Stimulated activated CD8-positive, alpha-beta memory T cell treated with anti-CD3 and anti-CD28 coated beads, Interleukin-15, amount 100 ng/mL, for 4 hours (primary cell): ENCODE results near the gene LRBA.
"Not testable (repeated sequence)": the region's sequence is repeated elsewhere in the genome, so short reads cannot be mapped to it uniquely, and the experiment has no call there.

Source experiments
- DNase-seq, 2 donors: peaks; one replicate each; pipeline ENCODE4 v3.0.0-alpha.2; 2020; ENCODE audit warnings: low read depth in 2 of 2

LRBA gene

DNA sequence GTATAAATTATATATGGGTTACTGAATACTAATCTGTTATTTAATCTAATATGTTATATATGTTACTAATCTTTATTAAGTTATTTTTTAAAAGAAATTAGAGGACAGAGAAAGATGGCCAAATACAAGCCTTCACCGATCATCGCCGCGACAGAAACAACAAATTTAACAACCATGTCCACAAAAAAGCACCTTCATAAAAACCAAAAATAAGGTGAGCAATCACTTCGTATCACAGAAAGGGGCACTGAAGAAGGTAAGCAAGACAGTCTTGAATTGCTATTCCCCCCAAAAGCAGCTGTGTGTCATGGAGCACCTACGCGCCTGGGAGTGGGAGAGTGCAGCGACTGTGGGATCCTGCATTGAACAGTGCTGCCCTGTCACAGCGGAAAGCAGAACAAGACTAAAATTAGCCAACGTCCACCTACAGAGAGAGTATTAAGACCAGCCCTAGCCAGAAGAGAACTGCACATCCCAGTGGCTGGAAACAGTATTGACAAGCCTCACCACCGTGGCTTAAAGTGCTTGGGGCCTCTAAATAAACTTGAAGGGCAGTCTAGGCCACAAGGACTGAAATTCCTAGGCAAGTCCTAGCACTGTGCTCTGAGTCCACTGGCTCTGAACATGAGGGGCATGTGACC, 38.5 kb downstream of the LRBA start:
- no peak for DNase-seq

DNA sequence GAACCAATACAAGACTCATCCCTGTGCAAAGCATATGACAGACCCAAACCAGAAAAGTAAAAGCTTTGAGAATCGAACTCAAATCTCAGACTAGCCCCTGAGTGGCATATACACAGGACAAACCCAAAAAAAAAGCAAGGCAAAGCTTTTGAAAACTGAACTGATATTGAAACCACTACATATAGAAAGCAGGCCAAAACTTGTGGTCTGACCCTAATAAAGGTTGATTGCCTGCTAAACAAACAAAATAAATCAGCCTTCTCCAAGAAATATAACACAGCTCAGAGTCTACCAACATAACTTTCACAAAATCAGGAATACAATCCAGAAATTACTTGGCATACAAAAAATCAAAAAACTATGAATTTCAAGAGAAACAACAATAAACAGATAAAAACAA, 40.3 kb downstream of the LRBA start:
- DNase-seq = no peak

DNA sequence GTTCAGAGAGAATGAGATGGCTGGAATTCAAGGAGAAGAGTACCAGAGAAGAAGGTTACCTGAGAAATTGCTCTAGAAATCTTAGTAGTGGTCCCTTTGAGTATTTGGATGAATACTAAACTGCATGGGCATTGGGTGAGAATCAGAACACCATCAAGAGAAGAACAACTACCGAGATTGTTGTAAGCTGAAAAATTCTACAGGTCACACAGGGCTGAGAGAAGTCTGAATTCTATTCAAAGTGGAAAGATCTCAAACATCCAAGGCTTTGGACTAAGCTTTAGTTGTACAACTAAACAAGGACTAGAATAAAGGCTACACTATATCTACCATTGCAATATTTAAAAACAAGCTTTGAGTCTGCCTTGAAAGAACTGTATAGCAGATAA, 40.8 kb downstream of the LRBA start:
- DNase-seq = no peak

DNA sequence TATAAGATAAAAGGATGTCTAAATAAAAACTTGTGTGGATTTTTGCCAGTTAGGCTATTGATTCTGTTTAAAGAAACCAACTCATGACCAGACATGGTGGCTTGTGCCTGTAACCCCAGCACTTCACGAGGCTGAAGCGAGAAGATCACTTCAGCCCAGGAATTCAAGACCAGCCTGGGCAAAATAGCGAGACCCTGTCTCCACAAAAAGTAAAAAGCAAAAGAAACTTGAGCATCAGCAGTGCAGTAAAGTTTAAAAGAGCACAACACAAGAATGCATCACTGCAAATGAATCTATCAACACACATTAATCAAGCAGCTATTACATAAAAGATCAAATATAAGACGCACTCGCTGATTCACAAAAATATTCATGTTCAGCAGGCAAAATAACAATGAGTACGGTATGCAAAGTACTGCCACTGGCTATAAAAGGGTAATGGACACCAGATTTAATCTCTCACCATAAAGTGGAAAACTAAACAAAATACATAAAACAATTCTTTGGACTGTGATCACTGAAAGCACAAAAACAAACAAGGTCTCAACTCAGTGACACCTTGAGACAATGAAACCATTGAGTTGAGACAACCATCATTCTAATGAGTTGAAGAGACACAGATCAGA, 41.3 kb downstream of the LRBA start:
- no peak for DNase-seq

DNA sequence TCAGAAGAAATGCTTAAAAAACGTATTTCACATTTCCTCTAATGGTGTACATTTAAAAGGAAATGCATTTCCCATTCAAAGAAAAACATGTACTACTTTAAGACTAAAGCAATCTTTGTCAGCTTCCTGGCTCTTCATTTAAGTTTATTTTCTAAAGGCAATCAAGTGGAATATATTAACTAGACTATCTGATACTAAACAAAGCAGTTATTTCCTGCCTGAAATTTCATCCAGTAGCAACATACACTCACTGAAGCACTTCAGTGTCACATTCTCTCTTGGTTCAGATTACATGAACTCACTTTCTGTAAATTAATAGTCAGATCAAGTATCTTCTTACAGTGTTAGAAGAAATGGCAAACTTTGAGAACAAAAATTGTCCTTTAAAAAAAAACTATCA, 42.5 kb downstream of the LRBA start:
- DNase-seq = no peak

DNA sequence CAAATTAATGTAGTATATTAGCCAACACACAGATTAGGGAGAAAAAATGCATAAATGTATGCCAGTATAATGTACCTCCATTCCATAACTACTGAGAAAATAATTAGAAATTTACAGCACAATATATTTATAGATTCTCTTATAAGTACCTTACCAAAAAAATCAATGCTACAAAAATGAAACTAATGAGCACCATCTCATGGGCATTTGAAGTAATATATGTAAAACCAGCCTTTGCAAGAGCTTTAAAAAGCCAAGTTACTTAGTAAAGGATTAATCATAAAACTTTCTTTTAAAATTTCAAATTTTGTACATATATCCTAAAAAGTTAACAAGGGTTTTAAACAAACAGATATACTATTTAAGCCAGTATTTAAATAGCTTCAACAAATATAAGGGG, 43.2 kb downstream of the LRBA start:
- DNase-seq = no peak

DNA sequence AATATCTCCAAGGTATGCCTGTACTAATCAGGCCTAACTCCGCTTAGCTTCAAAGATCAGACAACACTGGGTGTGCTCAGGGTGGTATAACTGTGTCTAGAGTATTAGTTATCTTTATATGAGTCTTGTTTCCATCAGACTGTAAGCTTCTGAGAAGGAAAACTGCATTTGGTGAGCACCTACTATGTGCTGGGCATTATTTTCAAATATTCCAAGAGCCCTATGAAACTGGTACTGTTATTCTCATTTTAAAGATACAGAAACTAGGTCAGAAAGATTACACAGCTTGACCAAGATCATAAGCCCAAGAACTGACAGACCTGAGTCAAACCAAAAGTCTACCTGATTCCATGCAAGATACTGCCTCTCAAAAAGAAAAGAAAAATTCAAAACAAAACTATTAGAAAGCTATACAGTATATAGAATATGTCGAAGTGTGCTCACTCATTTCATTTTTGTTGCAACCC, 44.4 kb downstream of the LRBA start:
- no peak for DNase-seq

DNA sequence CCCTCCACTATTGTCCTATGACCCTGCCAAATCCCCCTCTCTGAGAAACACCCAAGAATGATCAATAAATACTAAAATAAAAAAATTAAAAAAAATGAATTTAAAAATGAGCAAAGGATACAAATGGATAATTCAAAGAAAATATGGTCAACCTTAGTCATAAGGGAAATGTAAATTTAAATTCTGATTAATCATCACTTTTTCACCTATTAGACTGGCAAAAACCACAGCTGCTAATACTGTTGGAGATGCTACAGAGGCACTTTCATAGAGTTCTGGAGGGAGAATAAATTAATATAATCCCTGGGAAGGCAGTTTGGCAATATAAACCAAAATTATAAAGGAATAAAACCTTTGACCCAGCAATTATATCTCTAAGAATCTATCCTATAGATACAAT, 50.3 kb downstream of the LRBA start:
- no peak for DNase-seq

DNA sequence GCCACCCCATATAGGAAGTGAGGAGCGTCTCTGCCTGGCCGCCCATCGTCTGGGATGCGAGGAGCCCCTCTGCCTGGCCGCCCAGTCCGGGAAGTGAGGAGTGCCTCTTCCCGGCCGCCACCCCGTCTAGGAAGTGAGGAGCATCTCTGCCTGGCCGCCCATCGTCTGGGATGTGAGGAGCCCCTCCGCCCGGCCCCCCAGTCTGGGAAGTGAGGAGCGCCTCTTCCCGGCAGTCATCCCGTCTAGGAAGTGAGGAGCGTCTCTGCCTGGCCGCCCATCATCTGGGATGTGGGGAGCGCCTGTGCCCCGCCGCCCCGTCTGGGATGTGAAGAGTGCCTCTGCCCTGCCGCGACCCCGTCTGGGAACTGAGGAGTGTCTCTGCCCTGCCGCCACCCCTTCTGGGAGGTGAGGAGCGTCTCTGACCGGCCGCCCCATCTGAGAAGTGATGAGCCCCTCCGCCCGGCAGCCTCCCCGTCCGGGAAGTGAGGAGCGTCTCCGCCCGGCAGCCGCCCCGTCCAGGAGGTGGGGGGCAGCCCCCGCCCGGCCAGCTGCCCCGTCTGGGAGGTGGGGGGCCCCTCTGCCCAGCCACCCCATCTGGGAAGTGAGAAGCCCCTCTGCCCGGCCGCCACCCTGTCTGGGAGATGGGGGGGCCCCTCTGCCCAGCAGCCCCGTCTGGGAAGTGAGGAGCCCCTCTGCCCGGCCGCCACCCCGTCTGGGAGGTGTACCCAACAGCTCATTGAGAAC, 51.3 kb downstream of the LRBA start:
- not testable (repeated sequence) for DNase-seq

DNA sequence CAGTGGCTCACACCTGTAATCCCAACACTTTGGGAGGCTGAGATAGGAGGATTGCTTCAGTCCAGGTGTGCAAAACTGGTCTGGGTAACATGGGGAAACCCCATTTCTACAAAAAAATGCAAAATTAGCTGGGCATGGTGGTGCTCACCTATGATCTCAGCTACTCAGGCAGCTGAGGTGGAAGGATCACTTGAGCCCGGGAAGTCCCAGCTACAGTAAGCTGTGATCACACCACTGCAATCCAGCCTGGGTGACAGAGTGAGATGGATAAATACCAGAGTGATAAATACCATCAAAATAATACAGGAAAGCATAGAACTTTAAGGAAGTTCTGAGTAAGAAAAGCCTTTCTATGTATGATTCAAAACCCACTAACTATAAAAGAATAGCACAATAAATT, 52.8 kb downstream of the LRBA start:
- no peak for DNase-seq

DNA sequence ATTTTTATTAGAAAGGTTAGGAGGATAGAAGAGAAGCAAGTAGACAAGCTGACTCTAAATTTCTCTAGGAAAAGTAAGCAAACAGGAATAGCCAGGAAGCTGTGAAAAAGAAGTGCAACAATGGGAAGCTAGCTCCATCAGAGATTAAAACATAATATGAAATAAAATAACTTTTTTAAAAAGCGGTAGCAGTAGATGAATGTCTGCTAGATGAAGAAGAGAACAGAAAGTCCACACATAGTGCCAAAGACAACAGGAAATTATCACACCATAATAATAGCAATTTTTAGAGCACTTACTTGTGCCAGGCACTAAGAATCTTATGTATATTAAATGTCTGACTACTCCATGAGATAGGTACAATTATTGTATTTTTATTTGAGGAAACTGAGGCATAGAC, 53.5 kb downstream of the LRBA start:
- DNase-seq = no peak

DNA sequence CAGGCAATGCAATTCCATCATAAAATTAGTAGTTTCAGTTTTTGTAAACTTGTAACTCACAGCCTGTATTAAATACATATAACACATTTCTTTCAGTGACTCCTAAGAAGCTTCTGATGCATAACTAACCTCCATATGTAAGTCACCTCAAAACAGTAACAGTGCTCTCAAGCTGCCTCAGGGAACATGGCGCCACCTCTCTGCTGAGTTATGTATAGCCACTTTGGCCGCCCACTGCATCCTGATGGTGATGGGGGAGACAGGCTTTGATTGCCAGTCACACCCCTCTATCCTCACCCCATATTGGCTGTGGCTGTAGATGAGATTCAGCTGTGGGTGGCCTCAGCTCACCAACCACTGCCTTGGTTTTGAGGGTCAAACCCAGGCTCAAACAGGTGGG, 54.3 kb downstream of the LRBA start:
- DNase-seq = no peak

DNA sequence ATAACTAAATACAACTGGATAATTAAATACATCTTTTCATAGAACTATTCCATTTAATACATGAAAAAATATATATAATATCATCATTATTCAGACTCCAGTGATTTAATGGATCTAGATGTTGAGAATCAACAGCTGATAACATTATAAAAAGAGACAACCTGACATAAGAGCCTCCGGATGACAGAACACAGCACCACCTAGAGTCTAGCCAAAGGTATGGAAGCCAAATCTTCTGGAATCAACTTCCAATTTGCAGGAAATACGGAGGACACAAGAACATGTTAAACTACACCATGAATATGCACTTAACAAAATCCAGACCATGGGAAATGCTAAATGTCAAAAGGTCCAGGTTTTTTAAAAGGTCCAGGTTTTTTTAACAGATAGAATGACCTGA, 55.0 kb downstream of the LRBA start:
- DNase-seq = no peak

DNA sequence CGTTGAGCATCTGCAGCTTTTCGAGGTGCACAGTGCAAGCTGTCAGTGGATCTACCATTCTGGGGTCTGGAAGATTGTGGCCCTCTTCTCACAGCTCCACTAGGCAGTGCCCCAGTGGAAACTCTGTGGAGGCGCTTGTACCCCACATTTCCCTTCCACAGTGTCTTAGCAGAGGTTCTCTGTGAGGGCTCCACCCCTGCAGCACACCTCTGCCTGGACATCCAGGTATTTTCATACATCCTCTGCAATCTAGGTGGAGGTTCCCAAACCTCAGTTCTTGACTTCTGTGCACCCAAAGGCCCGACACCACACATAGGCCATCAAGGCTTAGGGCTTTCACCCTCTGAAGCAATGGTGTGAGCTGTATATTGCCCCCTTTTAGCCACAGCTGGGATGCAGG, 57.1 kb downstream of the LRBA start:
- not testable (repeated sequence) for DNase-seq

DNA sequence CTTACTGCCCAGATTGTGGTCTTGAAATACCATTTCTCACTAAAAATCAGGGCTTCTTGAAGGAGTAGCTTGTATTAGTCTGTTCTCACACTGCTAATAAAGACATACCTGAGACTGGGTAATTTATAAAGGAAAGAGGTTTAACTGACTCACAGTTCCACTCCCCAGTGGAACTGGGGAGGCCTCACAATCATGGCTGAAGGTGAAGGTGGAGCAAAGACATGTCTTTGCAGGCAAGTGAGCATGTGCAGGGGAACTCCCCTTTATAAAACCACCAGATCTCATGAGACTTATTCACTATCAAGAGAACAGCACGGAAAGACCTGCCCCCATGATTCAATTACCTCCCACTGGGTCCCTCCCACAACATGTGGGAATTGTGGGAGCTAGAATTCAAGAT, 58.0 kb downstream of the LRBA start:
- DNase-seq = not testable (repeated sequence)

DNA sequence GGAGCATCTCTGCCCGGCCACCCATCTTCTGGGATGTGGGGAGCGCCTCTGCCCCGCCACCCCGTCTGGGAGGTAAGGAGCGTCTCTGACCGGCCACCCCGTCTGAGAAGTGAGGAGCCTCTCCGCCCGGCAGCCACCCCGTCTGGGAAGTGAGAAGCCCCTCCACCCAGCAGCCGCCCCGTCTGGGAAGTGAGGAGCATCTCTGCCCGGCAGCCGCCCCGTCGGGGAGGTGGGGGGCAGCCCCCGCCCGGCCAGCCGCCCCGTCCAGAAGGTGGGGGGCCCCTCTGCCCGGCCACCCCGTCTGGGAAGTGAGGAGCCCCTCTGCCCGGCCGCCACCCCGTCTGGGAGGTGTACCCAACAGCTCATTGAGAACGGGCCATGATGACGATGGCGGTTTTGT, 61.2 kb downstream of the LRBA start:
- not testable (repeated sequence) for DNase-seq

DNA sequence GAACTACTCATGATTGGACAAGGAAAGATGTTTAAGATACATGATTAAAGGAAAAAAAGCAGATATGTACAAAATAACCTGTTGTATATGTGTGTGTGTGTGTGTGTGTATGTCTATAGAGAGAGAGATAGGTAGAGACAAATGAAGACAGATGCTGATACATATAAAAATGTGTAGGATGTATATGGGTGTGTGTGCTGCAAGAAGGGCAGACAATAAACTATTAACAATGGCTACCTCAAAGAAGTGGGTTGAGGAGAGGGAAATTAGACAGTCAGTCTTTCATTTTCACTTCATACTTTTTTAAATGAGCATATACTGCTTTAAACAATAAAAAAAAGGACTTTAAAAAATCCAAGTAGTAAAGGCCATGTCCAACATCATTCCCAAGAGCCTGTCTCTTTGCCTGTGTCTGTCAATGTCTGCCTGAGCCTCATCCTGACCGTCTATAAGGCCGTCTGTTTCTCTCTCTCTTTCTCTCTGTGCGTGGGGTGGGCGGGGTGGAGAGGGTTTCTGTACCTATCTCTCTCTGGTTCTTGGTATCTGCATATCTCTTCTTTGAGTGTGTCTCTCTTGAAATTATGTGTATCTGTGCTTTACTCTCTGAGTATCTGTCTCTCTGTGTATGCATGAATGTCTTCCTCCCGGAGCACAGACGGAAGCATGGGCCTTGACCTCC, 62.8 kb downstream of the LRBA start:
- DNase-seq = no peak

DNA sequence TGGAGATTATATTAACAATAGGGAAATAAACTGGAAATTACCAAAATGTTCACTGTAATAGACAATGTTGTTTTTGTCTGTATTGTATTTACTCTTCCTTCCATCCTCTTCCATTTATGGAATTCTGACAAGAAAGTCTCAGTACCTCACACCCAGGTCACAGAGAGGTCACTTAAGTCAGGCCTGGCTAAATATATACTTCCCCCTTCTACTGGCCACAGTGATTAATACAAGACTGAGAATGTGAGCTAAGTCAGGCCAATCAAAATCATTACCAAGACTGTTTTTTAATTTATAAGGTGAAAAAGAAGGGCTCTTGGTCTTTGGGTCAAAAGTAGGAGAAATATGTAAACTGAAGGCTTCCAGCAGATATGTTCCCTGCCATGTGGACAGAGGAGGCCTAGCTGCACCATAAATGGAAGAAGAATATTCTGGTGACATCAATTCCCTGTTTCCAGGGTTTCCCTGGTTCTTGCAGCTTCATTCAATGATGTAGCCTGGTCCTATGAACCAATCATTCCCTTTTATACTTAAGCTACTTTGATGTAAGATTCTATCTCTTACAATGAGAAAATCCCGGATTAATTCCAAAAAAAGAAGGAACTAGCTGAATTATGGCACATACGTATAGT, 64.3 kb downstream of the LRBA start:
- no peak for DNase-seq

DNA sequence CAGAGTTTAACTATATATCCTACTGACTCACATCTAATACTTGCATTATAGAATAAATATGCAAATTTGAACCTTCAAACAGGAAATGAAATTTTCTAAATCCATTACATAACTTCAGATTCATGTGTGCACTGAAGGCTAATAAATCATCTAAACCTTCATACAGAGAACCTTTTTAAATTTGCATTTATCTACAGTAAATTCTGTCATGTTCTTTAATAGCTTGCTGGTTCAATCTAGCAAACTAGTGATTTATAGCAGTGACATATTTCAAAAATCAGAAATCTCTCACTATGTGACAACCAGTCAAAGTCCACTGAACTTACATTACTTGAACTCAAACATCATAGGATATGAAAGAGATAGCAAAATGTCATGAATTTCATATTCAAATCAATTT, 65.1 kb downstream of the LRBA start:
- no peak for DNase-seq

DNA sequence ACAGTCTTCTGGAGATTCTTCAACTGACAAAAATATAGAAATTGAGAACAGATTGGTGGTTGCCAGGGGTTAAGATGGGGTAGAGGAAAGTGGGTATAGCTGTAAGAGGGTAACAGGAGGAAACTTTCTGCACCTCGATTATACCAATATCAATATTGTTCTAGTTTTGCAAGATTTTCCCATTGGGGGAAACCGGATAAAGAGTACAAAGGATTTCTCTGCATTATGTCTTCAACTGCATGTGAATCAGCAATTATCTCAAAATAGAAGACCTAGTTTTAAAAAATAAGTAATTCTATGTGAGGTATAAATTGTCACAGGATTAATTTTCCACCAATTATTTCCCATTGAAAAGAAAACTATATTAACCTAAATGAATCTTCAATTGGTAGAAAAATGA, 65.7 kb downstream of the LRBA start:
- no peak for DNase-seq

DNA sequence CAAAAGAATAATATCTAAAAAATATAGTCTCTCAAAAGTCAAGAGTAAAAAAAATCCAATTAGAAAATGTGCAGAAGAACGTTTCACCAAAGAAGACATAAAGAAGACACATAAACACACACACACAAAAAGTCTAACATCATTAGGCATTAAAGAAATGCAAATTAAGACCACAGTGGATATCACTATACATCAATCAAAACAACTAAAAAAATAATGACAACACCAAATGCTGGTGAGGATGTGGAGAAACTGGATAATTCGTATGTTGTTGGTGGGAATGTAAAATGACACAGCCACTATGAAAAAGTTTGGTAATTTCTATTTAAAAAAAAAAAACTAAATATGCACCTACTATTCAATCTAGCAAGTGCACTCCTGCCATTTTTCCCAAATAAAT, 66.4 kb downstream of the LRBA start:
- no peak for DNase-seq

DNA sequence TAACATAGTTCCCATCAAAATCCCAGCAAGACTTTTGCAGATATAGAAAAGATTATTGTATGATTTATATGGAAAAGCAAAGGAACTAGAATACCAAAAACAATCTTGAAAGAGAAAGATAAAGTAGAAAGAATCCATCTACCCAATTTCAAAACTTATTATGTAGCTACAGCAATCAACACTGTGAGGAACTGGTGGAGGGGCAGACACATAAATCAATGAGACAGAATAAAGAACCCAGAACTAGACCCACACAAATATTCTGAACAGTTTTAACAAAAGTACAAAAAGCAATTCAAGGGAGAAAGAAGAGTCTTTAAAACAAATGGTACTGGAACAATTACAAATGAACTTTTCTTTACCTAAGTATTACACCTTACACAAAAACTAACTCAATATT, 67.0 kb downstream of the LRBA start:
- no peak for DNase-seq
